Measurements from ENCODE around the gene EFNA5.

Gene EFNA5

GRCh38 chr5:107470295-107470582 is 200.5 kb downstream of the EFNA5 start:
- no peak overlapping the region for H3K4me3 ChIP-seq (ENCODE audit: low read depth, low read length)
- in situ Hi-C loops (cut with HindIII; ENCODE audit: low sequenced_read_pairs), result loop anchor here (5.0 kb wide), 1 partner anchor 93 kb away; no protein-coding TSS in a partner anchor
- no peak for TF ChIP-seq CTCF (IDR thresholded peaks at IDR 0.05; ENCODE audit: low read depth, low read length, missing control alignments)
- DNase-seq (ENCODE audit: low read depth), result no peak

- DNase-seq (ENCODE audit: low read depth), result peak; percentile 86
- no peak overlapping the region for H3K4me3 ChIP-seq (ENCODE audit: low read depth, low read length)
- in situ Hi-C loops (cut with HindIII; ENCODE audit: low sequenced_read_pairs), result loop anchor here (5.0 kb wide), 1 partner anchor 92 kb away; no protein-coding TSS in a partner anchor
- TF ChIP-seq CTCF (IDR thresholded peaks at IDR 0.05; ENCODE audit: low read depth, low read length, missing control alignments), result no peak
Measured at GRCh38 chr5:107469485-107470294, 201.0 kb downstream of the EFNA5 start.

- no peak for TF ChIP-seq CTCF (IDR thresholded peaks at IDR 0.05; ENCODE audit: low read depth, low read length, missing control alignments)
- DNase-seq (ENCODE audit: low read depth), result no peak
- H3K4me3 ChIP-seq (ENCODE audit: low read depth, low read length), result no peak overlapping the region
- in situ Hi-C loops (cut with HindIII; ENCODE audit: low sequenced_read_pairs), result no loop called here
Measured at GRCh38 chr5:107469064-107469463, 201.7 kb downstream of the EFNA5 start.

- H3K4me3 ChIP-seq (ENCODE audit: low read depth, low read length), result no peak overlapping the region
- no peak for DNase-seq (ENCODE audit: low read depth)
- no peak for TF ChIP-seq CTCF (IDR thresholded peaks at IDR 0.05; ENCODE audit: low read depth, low read length, missing control alignments)
- in situ Hi-C loops (cut with HindIII; ENCODE audit: low sequenced_read_pairs), result no loop called here
Measured at GRCh38 chr5:107468276-107468675, 202.5 kb downstream of the EFNA5 start.

- TF ChIP-seq CTCF (IDR thresholded peaks at IDR 0.05; ENCODE audit: low read depth, low read length, missing control alignments), result no peak
- in situ Hi-C loops (cut with HindIII; ENCODE audit: low sequenced_read_pairs), result no loop called here
- DNase-seq (ENCODE audit: low read depth), result no peak
- H3K4me3 ChIP-seq (ENCODE audit: low read depth, low read length), result no peak overlapping the region
Measured at GRCh38 chr5:107467137-107467932, 203.4 kb downstream of the EFNA5 start.

- in situ Hi-C loops (cut with HindIII; ENCODE audit: low sequenced_read_pairs), result no loop called here
- no peak for TF ChIP-seq CTCF (IDR thresholded peaks at IDR 0.05; ENCODE audit: low read depth, low read length, missing control alignments)
- peak; percentile 69 for DNase-seq (ENCODE audit: low read depth)
- no peak overlapping the region for H3K4me3 ChIP-seq (ENCODE audit: low read depth, low read length)
Measured at GRCh38 chr5:107466233-107466769, 204.4 kb downstream of the EFNA5 start.

Data from astrocyte of the cerebellum (primary cell).